Dermis blood vessel endothelial cell (primary cell): Measurements from ENCODE around the gene GOLGA6C. TPM values are rescaled to one million over a fixed set of nuclear protein-coding genes. Genes with fewer than 3 reads are reported as not detected.
"Not testable (repeated sequence)": the region's sequence is repeated elsewhere in the genome, so short reads cannot be mapped to it uniquely, and the experiment has no call there.

Experiments used
- DNase-seq: peaks from one replicate; pipeline ENCODE4 v3.0.0; 2010
- total RNA-seq: library from RNA; depleted of rRNA; stranded (reverse); fragments of >200 nt; gene quantifications from 2 replicates; pipeline ENCODE4 v1.2.3, GENCODE V29; 2014

GOLGA6C gene
- total RNA-seq, 1 donor from 2014 or later: not detected

- no peak for DNase-seq
Measured at GRCh38 chr15:75228787-75229186, 29.3 kb upstream of the GOLGA6C start.

- no peak for DNase-seq
Measured at GRCh38 chr15:75229191-75230015, 28.7 kb upstream of the GOLGA6C start.

- no peak for DNase-seq
Measured at GRCh38 chr15:75230016-75230343, 28.2 kb upstream of the GOLGA6C start.

- DNase-seq: no peak
Measured at GRCh38 chr15:75230551-75231371, 27.4 kb upstream of the GOLGA6C start.

GRCh38 chr15:75231836-75232235 is 26.3 kb upstream of the GOLGA6C start:
- DNase-seq: no peak

GRCh38 chr15:75232252-75232813 is 25.8 kb upstream of the GOLGA6C start:
- no peak for DNase-seq

- DNase-seq: no peak
Measured at GRCh38 chr15:75232826-75233503, 25.2 kb upstream of the GOLGA6C start.

GRCh38 chr15:75233504-75234190 is 24.5 kb upstream of the GOLGA6C start:
- no peak for DNase-seq

- DNase-seq: no peak
Measured at GRCh38 chr15:75234191-75234810, 23.8 kb upstream of the GOLGA6C start.

GRCh38 chr15:75235051-75235673 is 23.0 kb upstream of the GOLGA6C start:
- no peak for DNase-seq

GRCh38 chr15:75235760-75236729 is 22.1 kb upstream of the GOLGA6C start:
- DNase-seq: no peak

GRCh38 chr15:75237316-75237982 is 20.7 kb upstream of the GOLGA6C start:
- DNase-seq: no peak

GRCh38 chr15:75238150-75238549 is 20.0 kb upstream of the GOLGA6C start:
- no peak for DNase-seq

GRCh38 chr15:75245741-75246140 is 12.4 kb upstream of the GOLGA6C start:
- DNase-seq: not testable (repeated sequence)

- not testable (repeated sequence) for DNase-seq
Measured at GRCh38 chr15:75248991-75249390, 9.1 kb upstream of the GOLGA6C start.

GRCh38 chr15:75249726-75250125 is 8.4 kb upstream of the GOLGA6C start:
- no peak for DNase-seq

GRCh38 chr15:75251343-75251742 is 6.8 kb upstream of the GOLGA6C start:
- DNase-seq: not testable (repeated sequence)

GRCh38 chr15:75252285-75252684 is 5.8 kb upstream of the GOLGA6C start:
- not testable (repeated sequence) for DNase-seq

- DNase-seq: not testable (repeated sequence)
Measured at GRCh38 chr15:75258620-75259343, 648 bp downstream of the GOLGA6C start.
